HG03066 (cell line): ENCODE measurements around the gene TRIM5.
A peak's percentile ranks its signal among the peaks of the same experiment; 100 is the strongest.
"Not testable (repeated sequence)": the region's sequence is repeated elsewhere in the genome, so short reads cannot be mapped to it uniquely, and the experiment has no call there.

Source experiments
- ATAC-seq: cut with Tn5 transposase; IDR thresholded peaks from one replicate; pipeline ENCODE4 v1.9.1; 2021; ENCODE audit warnings: low read depth; ENCODE audit not compliant: unreplicated experiment

TRIM5 gene, protein sequence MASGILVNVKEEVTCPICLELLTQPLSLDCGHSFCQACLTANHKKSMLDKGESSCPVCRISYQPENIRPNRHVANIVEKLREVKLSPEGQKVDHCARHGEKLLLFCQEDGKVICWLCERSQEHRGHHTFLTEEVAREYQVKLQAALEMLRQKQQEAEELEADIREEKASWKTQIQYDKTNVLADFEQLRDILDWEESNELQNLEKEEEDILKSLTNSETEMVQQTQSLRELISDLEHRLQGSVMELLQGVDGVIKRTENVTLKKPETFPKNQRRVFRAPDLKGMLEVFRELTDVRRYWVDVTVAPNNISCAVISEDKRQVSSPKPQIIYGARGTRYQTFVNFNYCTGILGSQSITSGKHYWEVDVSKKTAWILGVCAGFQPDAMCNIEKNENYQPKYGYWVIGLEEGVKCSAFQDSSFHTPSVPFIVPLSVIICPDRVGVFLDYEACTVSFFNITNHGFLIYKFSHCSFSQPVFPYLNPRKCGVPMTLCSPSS

DNA sequence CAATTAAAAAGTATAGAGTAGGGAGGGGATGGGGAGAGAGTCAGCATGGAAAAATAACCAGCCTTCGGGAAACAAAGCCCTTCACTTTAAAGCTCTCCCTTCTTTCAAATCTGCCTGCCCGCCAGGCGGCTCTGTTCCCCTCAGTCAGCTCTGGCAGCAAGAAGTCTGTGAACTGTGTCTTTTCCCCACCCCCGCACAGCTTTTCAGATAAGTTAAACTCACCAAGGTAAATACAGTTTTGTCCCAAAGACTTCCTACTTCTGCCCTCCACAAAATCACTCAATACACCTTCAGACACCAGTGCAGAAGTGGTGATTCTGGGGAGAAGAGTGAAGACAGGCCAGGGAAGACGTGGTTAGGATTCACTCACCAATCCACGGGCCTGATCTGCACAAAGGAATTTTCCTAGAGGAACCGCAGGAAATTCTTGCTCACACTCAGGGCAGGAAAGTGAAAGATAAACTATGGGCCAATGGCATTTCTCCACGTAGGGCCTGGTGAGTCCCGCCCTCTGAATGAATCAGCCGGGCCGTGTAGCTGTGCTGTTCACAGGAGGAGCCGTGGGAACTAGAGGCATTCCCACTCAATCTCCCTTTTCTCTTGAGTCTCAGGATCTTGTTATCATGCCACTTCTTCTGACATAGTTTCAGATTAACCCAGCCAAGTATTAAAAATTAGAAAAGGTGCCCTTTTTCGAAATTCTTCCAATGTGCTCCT lies at the start of gene TRIM5:
Gene TRIM5, minus strand, starts transcription at position 429 of the 717 bp plus-strand sequence. CDS start 4,897 bp downstream, outside the sequence.
- ATAC-seq: peak; percentile 76

DNA sequence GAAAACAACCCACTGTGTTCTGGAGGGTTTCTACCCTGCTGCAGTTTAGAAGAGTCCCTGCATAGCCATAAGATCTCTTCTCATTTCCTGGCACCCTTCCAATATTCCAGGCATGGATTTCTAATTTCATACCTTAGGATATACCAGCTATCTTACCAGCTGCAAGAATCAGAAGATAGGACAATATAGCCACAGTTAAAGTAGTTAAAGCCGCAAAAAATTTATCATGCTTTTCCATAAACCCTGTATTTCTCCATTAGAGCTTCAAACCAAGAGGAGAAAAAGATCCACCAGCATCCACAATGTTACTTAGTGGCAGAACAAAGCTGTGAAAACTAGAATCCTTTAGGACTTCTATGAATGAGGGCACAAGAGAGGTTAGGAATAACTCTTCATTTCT lies 42.8 kb upstream of the TRIM5 start:
- no peak for ATAC-seq

DNA sequence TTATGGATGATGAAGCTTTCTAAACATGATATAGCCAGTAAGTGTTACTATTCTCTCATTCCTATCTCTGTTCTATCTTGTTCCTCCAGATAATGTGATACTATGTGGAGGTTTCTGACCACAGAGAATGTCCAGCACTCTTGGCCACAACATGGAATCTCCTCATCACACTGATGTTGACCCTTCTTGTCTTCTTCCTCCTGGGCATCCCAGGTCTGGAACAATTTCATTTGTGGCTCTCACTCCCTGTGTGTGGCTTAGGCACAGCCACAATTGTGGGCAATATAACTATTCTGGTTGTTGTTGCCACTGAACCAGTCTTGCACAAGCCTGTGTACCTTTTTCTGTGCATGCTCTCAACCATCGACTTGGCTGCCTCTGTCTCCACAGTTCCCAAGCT lies 41.5 kb upstream of the TRIM5 start:
- ATAC-seq: no peak

DNA sequence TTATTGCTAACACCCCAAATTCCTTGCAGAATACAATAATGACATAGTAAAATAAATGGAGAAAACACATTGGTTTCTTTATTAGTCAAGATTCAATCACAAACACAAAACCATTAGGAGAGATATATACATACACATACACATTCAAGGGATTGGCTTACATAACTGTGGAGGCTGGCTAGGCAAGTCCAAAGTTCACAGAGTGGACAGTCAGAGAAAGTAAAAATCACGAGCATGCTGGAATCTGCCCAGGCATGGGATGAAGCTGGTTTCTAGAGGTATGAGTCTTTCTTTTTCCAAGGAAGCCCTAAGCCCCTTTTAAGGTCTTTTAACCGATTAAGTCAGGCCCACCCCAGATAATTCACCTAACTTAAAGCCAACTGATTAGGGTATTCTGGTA lies 37.7 kb upstream of the TRIM5 start:
- no peak for ATAC-seq

DNA sequence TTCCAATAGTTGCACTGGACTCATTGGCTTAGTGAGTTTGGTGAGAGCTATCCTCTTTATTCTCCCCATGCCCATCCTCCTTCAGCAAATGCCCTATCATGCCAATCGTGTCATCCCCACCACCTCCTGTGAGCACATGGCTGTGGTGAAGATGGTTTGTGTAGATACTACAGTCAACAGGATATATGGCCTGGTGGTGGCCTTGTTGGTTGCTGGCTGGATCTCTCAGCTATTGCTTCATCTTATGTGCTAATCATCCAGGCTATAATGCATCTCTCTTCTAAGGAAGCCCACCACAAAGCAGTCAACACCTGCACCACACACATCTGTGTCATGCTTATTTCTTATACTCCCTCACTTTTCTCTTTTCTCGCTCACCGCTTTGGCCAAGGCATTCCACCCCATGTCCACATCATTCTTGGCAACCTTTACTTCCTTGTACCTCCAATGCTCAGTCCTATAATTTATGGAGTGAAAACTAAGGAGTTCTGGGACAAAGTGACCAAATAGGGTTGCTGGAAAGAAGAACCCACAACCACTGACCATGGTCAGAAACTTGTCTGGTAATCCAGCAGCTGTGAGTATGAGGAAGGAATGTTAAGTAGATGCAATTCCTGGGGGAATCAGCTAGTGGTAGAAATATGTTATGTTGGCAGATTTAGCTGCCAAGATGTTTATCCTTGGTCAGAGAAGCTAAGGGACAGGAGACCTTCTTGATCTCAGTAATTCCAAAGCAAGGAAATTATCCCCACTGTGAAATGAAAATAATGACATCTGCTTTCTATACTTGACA lies 35.0 kb upstream of the TRIM5 start:
- no peak for ATAC-seq

DNA sequence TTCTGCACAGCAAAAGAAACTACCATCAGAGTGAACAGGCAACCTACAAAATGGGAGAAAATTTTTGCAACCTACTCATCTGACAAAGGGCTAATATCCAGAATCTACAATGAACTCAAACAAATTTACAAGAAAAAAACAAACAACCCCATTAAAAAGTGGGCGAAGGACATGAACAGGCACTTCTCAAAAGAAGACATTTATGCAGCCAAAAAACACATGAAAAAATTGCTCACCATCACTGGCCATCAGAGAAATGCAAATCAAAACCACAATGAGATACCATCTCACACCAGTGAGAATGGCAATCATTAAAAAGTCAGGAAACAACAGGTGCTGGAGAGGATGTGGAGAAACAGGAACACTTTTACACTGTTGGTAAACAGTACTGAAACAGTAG lies 31.6 kb upstream of the TRIM5 start:
- ATAC-seq: not testable (repeated sequence)

DNA sequence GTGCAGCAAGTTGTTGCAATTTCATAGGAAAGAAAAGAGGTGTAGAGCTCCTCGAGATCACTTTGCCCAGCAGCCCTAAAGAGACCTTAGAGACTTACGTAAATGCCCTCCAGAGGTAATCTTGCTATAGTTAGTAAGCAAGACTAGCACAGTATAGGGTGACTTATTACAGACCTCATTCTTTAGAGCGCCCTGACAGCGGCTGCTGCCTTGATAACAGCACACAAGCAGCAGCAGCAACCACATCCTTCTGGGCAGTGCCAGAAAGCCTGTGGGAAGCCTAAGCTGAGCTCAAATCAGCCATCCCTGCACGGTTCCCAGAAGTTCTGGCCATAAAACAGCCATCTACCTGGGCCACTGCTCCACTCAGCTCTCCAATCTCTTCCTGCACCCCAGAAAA lies 28.8 kb upstream of the TRIM5 start:
- no peak for ATAC-seq

DNA sequence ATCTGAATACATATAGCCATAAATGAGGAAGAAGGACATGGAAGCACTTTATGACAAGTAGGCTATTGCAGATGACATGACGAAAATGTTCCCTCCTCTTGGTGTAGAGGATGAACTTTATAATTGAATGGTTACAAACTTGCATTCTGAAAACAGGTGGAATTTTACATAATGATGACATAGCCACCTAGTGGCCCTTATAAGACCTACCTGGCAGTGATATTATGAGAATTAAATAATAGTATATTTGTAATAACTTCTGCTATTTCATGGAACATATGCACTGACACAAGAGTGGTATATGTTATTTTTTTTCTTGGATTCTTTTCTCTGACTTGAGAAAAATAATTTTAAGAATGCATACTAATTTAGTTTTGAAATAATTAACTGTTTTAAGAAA lies 27.6 kb upstream of the TRIM5 start:
- no peak for ATAC-seq

DNA sequence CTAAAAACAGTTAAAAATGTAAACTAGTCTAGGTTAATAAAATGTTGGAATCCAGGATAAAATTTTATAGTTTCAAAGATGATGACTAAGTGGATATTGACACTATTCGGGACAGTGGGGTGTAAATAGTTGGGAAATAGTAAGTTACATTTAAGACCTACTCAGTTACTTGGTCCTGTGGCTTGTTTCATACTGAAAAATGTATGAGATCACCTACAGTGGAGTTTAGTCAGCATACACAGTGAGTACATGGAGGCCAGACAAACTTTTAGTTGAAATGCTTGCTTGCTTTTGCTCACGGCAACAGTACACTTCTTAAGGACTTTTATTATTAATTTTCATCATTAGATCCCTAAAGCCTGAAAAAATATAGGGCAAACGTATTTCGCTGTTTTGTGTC lies 20.8 kb upstream of the TRIM5 start:
- no peak for ATAC-seq

DNA sequence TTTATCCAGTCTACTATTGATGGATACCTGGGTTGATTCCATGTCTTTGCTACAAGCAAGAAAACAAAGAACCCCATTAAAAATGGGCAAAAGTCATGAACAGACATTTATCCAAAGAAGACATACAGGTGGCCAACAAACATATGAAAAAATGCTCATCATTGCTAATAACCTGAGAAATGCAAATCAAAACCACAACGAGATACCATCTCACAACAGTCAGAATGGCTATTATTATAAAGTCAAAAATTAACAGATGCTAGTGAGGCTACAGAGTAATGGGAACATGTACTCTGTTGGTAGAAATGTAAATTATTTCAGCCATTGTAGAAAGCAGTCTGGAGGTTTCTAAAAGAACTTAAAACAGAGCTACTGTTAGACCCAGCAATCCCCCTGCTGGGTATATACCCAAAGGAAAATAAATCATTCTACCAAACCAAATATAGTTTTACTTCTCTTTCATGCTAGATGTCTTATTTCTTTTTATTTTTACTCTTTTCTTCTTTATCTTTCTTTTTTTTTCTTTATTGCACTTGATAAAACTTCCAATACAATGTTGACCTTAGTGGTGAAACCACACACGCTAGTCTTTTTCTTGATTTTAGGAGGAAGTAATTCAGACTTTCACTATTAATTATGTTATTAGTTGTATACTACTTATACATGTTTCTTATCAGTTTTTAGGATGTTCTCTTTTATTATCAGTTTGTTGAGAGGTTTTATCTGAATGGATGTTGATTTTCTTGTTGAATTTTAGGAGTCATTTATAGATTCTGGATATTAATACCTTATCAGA lies 19.1 kb upstream of the TRIM5 start:
- ATAC-seq: peak; percentile 72

DNA sequence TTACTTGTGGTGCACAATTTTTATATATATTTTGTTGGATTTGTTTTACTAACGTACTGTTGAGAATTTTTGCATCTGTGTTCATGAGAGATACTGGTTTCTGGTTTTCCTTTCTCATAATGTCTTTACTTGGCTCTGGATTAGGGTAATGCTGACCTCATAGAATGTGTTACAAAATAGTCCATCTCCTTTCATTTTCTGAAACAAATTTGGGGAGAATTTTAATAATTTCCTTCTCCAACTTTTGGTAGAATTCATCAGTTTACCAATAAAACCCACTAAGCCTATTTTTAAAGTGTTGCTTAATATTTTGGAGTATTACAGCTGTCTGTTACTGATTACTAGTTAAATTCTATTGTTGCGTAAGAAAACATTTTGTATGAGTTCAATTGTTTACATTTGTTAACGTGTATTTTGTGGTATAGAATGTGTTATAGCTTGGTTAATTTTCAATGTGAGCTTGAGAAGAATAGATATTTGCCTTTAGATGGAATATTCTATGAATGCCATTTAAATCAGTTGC lies 16.2 kb upstream of the TRIM5 start:
- no peak for ATAC-seq

DNA sequence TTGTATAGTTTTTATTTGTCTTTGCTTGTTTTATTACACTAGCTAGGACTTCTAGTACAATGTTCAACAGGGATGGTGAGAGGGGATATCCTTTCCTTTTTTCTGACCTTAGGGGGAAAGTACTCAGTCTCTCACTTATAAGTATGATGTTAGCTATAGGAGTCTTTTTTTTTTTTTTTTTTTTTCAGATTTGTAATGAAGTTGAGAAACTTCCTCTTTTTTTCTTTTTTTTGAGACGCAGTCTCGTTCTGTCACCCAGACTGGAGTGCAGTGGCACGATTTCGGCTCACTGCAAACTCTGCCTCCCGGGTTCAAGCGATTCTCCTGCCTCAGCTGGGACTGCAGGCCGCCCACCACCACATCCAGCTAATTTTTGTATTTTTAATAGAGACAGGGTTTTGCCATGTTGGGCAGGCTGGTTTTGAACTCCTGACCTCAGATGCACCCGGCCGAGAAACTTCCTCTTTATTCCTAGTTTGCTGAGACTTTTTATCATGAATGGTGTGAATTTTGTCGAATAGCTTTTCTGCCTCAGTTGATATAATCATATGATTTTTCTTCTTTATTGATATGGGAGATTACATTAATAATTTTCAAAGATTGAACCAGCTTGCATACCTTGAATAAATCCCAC lies 15.7 kb upstream of the TRIM5 start:
- ATAC-seq: no peak

DNA sequence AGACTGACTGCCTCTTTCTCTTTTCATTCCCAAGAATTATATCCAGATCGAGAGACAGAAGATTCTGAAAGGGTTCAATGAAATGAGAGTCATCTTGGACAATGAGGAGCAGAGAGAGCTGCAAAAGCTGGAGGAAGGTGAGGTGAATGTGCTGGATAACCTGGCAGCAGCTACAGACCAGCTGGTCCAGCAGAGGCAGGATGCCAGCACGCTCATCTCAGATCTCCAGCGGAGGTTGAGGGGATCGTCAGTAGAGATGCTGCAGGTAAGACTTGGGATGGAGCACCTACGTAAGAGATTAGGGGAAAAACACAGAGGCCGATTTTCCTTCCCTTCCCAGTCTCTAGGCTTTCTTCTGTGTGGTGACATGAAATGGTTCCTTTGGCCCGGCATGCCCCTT lies 13.4 kb upstream of the TRIM5 start:
- no peak for ATAC-seq

DNA sequence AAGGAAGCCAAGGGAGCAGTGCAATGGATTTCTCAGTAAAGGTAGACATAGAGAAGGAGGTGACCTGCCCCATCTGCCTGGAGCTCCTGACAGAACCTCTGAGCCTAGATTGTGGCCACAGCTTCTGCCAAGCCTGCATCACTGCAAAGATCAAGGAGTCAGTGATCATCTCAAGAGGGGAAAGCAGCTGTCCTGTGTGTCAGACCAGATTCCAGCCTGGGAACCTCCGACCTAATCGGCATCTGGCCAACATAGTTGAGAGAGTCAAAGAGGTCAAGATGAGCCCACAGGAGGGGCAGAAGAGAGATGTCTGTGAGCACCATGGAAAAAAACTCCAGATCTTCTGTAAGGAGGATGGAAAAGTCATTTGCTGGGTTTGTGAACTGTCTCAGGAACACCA lies 11.3 kb upstream of the TRIM5 start:
- ATAC-seq: no peak

DNA sequence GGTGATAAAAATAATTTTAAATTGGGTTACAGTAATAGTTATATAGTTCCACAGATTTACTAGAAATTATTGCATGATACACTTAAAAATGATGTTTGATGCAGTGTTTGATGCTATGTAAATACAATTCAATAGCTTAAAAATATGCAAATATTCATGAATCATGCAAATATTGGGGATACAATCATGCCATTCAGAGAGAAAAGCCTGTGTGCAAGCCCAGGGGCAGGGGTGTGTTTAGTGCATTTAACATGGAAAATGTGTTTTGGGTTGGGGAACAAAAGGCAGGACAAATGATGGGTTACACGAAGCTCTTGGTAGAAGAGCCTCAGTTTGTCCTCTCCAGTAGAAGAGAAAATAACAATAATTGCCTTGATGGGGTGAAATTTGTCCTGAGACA lies 10.7 kb upstream of the TRIM5 start:
- no peak for ATAC-seq

DNA sequence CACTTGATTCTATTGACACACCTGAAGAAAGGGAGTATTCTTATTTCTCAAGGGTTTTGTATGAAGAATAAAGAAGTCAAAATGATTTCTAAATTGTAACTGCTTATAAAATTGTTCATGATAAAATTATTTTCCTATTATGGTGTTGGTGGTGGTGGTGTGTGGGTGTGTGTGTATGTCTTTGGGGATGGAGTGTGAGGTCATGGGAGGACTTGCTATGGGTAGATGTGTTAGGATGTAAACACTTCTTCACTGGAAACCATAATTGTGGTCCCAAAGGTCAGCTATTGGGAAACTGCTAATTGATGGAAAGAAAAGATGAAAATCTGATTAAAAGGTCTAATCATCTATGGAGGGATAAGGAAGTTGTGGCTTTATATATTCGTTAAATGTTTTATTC lies 9.8 kb upstream of the TRIM5 start:
- ATAC-seq: no peak

DNA sequence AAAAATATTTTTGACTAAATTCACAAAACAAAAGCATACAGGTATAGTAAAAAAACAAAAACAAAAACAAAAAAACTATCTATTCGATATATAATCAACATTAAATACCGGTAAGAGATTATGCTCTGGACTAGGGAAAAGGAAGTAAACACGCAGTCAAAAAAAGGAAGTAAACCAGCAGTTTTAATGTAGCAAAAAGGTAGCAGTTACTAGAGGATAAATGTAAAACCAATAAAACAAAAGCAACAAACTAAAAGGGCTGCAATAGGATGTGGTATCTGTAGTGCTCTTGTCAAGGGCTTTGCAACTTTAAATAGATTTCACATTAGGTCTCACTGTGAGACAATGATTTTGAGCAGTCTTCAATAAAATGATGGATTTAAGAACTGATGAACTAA lies 7.1 kb upstream of the TRIM5 start:
- ATAC-seq: no peak

DNA sequence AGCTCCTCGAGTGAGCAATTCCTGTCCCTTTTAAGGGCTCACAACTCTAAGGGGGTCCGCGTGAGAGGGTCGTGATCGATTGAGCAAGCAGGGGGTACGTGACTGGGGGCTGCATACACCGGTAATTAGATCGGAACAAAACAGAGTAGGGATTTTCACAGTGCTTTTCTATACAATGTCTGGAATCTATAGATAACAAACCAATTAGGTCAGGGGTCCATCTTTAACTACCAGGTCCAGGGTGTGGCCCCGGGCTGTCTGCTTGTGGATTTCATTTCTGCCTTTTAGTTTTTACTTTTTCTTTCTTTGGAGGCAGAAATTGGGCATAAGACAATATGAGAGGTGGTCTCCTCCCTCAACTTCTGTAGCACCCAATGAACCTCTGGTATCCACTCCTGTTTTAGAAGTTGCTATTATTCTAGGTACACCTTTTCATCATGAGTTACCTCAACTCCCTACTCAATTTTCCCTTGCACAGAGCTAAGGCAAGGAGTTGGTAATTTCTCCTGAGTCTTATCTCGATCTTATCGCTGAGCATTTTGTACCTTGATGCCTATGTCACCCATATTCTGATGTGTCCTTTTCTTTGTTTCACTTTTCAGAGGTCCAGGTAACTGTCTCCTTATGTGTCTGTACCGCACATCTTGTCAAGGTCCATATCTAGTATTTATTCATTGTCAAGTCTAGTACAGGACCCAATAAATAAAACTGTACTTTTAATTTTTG lies 6.5 kb upstream of the TRIM5 start:
- ATAC-seq: not testable (repeated sequence)

DNA sequence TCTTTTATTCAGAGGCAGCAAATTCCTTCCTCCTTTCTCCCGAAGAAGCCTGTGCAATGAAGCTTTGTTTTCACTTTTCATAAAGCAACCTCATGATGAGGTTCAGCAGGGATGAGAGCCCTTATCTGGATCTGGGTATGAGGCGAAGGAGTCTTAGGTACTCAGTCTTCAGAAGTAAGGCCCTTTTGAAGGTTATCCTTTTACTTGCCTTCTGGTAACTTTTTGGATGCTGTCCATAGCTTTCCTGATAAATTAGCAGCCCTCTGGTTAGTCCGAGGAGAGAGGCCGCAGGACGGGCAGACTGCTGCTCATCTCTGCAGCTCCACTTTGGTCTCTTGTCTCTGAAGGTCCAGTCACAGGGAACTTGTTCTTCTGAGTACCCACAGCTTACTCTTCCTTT lies 5.9 kb upstream of the TRIM5 start:
- no peak for ATAC-seq
